ENCODE data around the gene RUNX1. TPM values are rescaled to one million over a fixed set of nuclear protein-coding genes. Genes with fewer than 3 reads are reported as not detected.

The RUNX1 gene
- total RNA-seq, 2 donors from 2014 or later, result 4.9 to 12.5 TPM

DNA sequence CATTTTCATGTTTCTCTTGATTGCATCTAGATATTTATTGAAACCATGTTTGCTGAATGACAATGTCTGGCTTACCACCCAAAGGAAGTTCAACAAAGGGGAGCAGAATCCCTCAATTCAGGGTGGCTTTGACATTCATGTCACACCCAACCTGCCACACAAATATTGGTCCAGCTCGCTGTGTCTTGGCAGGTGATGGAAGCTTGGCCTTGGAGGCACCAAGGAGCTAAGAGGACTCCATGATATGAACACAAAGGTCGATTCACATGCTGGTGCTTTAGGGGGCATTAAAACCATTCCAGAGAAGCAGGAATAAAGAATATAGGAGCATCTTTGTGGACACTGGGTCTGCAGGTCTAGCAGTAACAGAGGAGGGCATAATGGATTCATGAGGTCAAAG lies 114.8 kb downstream of the RUNX1 start:
- 49 to 52% methylated on average over 2 of the region's 2 CpGs for WGBS, 2 donors

DNA sequence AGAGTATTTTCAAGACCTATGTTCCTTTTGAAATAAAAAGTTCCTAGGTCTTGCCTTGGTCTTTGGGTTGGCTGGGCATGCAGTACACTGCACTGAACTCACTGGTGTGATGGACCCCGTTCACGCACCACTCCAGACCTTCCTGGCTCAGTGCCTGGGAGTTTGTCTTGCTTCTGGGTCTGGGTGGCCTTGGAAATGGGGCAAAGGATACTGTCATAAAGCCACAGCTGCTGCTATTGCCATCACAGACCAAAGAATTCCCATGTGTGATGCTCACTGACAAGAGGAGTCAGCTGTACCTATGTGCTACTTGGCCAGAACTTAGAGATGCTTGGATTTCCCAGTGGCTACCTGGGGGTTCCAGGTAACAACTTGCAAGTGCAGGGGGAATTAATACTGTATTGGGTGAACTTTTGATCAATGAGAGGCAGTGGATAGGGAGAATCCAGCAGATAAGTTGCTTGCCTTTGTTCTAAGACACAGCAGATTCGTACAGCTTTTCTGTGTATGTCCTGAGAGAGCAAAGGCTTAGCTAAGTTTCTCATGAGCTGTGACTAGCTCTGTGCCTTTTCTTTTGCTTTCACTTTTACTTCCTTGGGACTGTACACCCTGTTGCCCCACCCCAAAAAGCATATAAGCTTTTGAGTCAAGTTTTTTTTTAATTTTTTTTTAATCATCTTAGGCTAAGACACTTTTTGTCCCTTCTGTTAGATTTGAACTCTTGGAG lies 115.3 kb downstream of the RUNX1 start:
- Histone ChIP-seq H3K4me3 (no peak overlapping the region), H3K4me1 (no peaks in the 10 kb centered on the region), H3K9me3 (no peaks in the 10 kb centered on the region), H3K27me3 (no peaks in the 10 kb centered on the region), H3K36me3 (replicated peaks in 1 of 2; ENCODE audit: insufficient read depth in 1 of 2, low read depth in 2 of 2) (no peaks in the 10 kb centered on the region), H3K27ac (no peak overlapping the region)
- intact Hi-C loops (cut with DNase I), result no loop called here
- TF ChIP-seq, protein P1, sequence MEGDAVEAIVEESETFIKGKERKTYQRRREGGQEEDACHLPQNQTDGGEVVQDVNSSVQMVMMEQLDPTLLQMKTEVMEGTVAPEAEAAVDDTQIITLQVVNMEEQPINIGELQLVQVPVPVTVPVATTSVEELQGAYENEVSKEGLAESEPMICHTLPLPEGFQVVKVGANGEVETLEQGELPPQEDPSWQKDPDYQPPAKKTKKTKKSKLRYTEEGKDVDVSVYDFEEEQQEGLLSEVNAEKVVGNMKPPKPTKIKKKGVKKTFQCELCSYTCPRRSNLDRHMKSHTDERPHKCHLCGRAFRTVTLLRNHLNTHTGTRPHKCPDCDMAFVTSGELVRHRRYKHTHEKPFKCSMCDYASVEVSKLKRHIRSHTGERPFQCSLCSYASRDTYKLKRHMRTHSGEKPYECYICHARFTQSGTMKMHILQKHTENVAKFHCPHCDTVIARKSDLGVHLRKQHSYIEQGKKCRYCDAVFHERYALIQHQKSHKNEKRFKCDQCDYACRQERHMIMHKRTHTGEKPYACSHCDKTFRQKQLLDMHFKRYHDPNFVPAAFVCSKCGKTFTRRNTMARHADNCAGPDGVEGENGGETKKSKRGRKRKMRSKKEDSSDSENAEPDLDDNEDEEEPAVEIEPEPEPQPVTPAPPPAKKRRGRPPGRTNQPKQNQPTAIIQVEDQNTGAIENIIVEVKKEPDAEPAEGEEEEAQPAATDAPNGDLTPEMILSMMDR (IDR thresholded peaks at IDR 0.05), result no peak
- TF ChIP-seq POLR2A (IDR thresholded peaks at IDR 0.05), result no peak
- 53 to 70% methylated on average over 3 of the region's 3 CpGs for WGBS, 2 donors
- no peak for DNase-seq
- no peak for ATAC-seq

More for the DNA sequence above, 114.8 kb downstream of the RUNX1 start:
- no peak for DNase-seq
- Histone ChIP-seq H3K9me3 (no peaks in the 10 kb centered on the region), H3K27ac (no peak overlapping the region), H3K4me1 (no peaks in the 10 kb centered on the region), H3K4me3 (no peak overlapping the region), H3K27me3 (no peaks in the 10 kb centered on the region), H3K36me3 (replicated peaks in 1 of 2; ENCODE audit: insufficient read depth in 1 of 2, low read depth in 2 of 2) (no peaks in the 10 kb centered on the region)
- TF ChIP-seq POLR2A (IDR thresholded peaks at IDR 0.05), result no peak
- TF ChIP-seq, protein P1 (IDR thresholded peaks at IDR 0.05), result no peak
- no peak for ATAC-seq
- intact Hi-C loops (cut with DNase I), result no loop called here

DNA sequence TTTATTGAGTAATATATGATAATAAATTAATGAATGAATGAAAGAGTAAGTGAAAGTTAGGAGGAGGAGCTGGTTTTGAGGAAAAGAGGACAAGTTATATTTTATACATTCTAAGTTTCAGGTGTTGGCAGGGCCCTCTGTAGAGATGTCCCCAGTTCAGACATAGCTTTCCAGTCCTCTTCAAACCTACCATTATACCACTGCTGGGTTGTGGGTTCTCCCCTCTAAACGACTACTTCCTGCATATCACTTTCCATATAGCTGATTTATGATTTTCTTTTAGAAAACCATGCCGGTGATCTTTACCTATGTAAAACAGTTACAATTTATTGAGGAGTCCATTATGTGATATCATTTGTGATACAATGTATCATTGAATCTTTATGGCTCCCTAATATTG lies 116.9 kb downstream of the RUNX1 start:
- intact Hi-C loops (cut with DNase I), result no loop called here
- no peak overlapping the region for H3K27ac ChIP-seq
- WGBS, 2 donors, result 65 to 84% methylated on average over 2 of the region's 2 CpGs

DNA sequence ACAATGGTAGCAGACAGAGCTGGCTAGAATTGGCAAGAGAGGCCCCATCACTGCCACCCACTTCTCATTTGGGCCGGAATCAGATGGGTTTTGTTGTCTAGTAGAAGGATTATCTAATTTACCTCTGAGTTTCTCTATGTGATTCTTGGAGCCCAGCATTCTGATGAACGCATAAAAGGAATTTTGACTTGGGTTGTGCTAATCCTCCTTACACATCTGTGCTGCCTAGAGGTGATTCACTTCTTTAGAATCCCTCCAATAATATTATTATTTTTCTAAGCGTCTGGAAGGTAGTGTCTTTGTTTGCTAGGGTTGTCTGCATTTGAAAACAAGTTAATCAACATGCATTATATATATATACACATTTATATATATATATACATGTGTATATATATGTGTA lies 118.1 kb downstream of the RUNX1 start:
- intact Hi-C loops (cut with DNase I), result no loop called here
- H3K4me1 ChIP-seq, result peaks cover 8% of the 10 kb centered on the region
- H3K9me3 ChIP-seq, result no peaks in the 10 kb centered on the region
- 41 to 53% methylated on average over 3 of the region's 3 CpGs for WGBS, 2 donors
- no peaks in the 10 kb centered on the region for H3K27me3 ChIP-seq
- TF ChIP-seq POLR2A (IDR thresholded peaks at IDR 0.05), result no peak
- TF ChIP-seq, protein P1 (IDR thresholded peaks at IDR 0.05), result no peak
- ATAC-seq, result no peak
- no peak overlapping the region for H3K4me3 ChIP-seq
- H3K27ac ChIP-seq, result no peak overlapping the region
- no peak for DNase-seq
- no peaks in the 10 kb centered on the region for H3K36me3 ChIP-seq (replicated peaks in 1 of 2; ENCODE audit: insufficient read depth in 1 of 2, low read depth in 2 of 2)

More for the DNA sequence above, 116.9 kb downstream of the RUNX1 start:
- Histone ChIP-seq H3K36me3 (replicated peaks in 1 of 2; ENCODE audit: insufficient read depth in 1 of 2, low read depth in 2 of 2) (no peaks in the 10 kb centered on the region), H3K9me3 (no peaks in the 10 kb centered on the region), H3K4me3 (no peak overlapping the region), H3K4me1 (no peaks in the 10 kb centered on the region), H3K27me3 (no peaks in the 10 kb centered on the region)
- no peak for ATAC-seq
- DNase-seq, result no peak
- no peak for TF ChIP-seq POLR2A (IDR thresholded peaks at IDR 0.05)
- TF ChIP-seq, protein P1 (IDR thresholded peaks at IDR 0.05), result no peak

DNA sequence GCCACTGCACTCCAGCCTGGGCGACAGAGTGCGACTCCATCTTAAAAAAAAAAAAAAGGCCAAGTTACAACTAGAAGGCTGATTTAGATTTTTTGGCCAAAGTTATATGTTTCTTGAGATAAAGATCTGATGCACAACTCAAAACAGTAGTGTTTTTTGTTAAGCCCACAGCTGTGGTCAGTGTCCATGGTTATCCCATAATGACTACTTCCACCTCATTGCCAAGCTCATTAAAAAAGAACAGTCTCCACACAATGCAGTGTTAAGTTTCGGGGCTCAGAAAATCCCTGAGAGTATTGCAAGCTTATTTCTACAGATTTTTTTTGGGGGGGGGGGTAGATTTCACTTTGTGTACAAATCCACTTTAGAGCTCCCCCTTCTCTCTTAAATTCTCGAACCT lies 120.5 kb downstream of the RUNX1 start:
- no peaks in the 10 kb centered on the region for H3K9me3 ChIP-seq
- H3K4me1 ChIP-seq, result peaks cover 8% of the 10 kb centered on the region
- ATAC-seq, result no peak
- no peaks in the 10 kb centered on the region for H3K36me3 ChIP-seq (replicated peaks in 1 of 2; ENCODE audit: insufficient read depth in 1 of 2, low read depth in 2 of 2)
- H3K27ac ChIP-seq, result no peak overlapping the region
- DNase-seq, result no peak
- TF ChIP-seq, protein P1 (IDR thresholded peaks at IDR 0.05), result no peak
- no peak for TF ChIP-seq POLR2A (IDR thresholded peaks at IDR 0.05)
- H3K27me3 ChIP-seq, result no peaks in the 10 kb centered on the region
- no peak overlapping the region for H3K4me3 ChIP-seq
- intact Hi-C loops (cut with DNase I), result no loop called here
- 74 to 80% methylated on average over 4 of the region's 4 CpGs for WGBS, 2 donors
